ENCODE results near the gene PROSER3.

DNA sequence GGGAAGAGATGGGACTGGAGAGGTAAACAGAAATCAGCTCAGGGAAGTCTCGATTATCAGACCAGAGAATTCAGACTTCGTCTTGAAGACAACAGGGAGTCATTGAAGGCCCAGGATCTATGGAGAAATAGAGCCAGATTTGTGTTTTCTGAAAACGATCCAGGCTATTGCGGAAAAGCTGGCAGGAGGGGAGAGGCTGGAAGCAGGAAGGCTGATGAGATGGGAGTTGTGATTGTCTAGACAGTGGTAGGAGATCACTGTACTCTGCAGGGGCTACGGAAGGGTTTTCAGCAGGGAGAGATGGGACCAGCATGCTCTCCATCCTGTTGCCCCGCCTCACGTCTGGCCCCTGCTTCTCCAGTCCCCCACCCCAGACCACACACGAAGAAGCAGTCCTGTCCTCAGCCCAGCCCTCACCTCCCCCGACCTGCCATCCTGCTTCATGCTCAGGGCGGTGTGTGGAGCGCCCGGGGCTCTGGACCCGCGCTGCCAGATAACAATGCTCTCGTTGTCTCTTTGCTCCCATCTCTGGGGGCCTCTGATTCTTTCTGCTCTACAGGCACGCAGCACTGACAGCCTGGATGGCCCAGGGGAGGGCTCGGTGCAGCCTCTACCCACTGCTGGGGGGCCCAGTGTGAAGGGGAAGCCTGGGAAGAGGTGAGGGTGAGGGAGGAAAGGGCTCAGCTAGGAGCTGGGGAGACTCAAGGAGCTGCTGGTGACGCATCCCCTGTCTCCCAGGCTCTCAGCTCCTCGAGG lies 19.3 kb downstream of the PROSER3 start:
- TF ChIP-seq, protein P1, sequence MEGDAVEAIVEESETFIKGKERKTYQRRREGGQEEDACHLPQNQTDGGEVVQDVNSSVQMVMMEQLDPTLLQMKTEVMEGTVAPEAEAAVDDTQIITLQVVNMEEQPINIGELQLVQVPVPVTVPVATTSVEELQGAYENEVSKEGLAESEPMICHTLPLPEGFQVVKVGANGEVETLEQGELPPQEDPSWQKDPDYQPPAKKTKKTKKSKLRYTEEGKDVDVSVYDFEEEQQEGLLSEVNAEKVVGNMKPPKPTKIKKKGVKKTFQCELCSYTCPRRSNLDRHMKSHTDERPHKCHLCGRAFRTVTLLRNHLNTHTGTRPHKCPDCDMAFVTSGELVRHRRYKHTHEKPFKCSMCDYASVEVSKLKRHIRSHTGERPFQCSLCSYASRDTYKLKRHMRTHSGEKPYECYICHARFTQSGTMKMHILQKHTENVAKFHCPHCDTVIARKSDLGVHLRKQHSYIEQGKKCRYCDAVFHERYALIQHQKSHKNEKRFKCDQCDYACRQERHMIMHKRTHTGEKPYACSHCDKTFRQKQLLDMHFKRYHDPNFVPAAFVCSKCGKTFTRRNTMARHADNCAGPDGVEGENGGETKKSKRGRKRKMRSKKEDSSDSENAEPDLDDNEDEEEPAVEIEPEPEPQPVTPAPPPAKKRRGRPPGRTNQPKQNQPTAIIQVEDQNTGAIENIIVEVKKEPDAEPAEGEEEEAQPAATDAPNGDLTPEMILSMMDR (IDR thresholded peaks at IDR 0.05): no peak
- no peak for TF ChIP-seq POLR2A (IDR thresholded peaks at IDR 0.05)
